Measurements from ENCODE around the gene NYAP1.
A peak's percentile ranks its signal among the peaks of the same experiment; 100 is the strongest.
"Not testable (repeated sequence)": the region's sequence is repeated elsewhere in the genome, so short reads cannot be mapped to it uniquely, and the experiment has no call there.

NYAP1 gene

GRCh38 chr7:100506356-100506923 is 22.7 kb downstream of the NYAP1 start:
- no peak for FAIRE-seq

GRCh38 chr7:100509231-100509630 is 25.5 kb downstream of the NYAP1 start:
- no peak for FAIRE-seq
- DNase-seq (ENCODE audit: insufficient read length, low spot score) = no peak

More at GRCh38 chr7:100506356-100506923, 22.7 kb downstream of the NYAP1 start:
- DNase-seq (ENCODE audit: insufficient read length, low spot score) = no peak

GRCh38 chr7:100510437-100511239 is 26.9 kb downstream of the NYAP1 start:
- DNase-seq (ENCODE audit: insufficient read length, low spot score) (no peak), FAIRE-seq (no peak)

GRCh38 chr7:100513212-100513810 is 29.6 kb downstream of the NYAP1 start:
- FAIRE-seq (no peak), DNase-seq (ENCODE audit: insufficient read length, low spot score) (no peak)

- no peak for FAIRE-seq
- peak; percentile 54 for DNase-seq (ENCODE audit: insufficient read length, low spot score)
Measured at GRCh38 chr7:100515072-100515532, 31.4 kb downstream of the NYAP1 start.

GRCh38 chr7:100516135-100516812 is 32.5 kb downstream of the NYAP1 start:
- FAIRE-seq = no peak
- peak; percentile 41 for DNase-seq (ENCODE audit: insufficient read length, low spot score)

GRCh38 chr7:100517305-100517704 is 33.6 kb downstream of the NYAP1 start:
- FAIRE-seq = no peak
- DNase-seq (ENCODE audit: insufficient read length, low spot score) = no peak

- no peak for FAIRE-seq
Measured at GRCh38 chr7:100519580-100519979, 35.9 kb downstream of the NYAP1 start.

GRCh38 chr7:100520138-100520537 is 36.4 kb downstream of the NYAP1 start:
- DNase-seq (ENCODE audit: insufficient read length, low spot score) (no peak), FAIRE-seq (no peak)

More at GRCh38 chr7:100519580-100519979, 35.9 kb downstream of the NYAP1 start:
- DNase-seq (ENCODE audit: insufficient read length, low spot score) = no peak

- DNase-seq (ENCODE audit: insufficient read length, low spot score) (no peak), FAIRE-seq (no peak)
Measured at GRCh38 chr7:100521076-100521475, 37.3 kb downstream of the NYAP1 start.

GRCh38 chr7:100521909-100522593 is 38.3 kb downstream of the NYAP1 start:
- not testable (repeated sequence) for DNase-seq (ENCODE audit: insufficient read length, low spot score); FAIRE-seq

- not testable (repeated sequence) for DNase-seq (ENCODE audit: insufficient read length, low spot score)
Measured at GRCh38 chr7:100523192-100523591, 39.5 kb downstream of the NYAP1 start.

GRCh38 chr7:100528108-100528866 is 44.6 kb downstream of the NYAP1 start:
- DNase-seq (ENCODE audit: insufficient read length, low spot score); FAIRE-seq: not testable (repeated sequence)

More at GRCh38 chr7:100523192-100523591, 39.5 kb downstream of the NYAP1 start:
- not testable (repeated sequence) for FAIRE-seq

- DNase-seq (ENCODE audit: insufficient read length, low spot score) (no peak), FAIRE-seq (no peak)
Measured at GRCh38 chr7:100532165-100533022, 48.7 kb downstream of the NYAP1 start.

GRCh38 chr7:100535982-100536381 is 52.3 kb downstream of the NYAP1 start:
- not testable (repeated sequence) for DNase-seq (ENCODE audit: insufficient read length, low spot score); FAIRE-seq

- not testable (repeated sequence) for DNase-seq (ENCODE audit: insufficient read length, low spot score); FAIRE-seq
Measured at GRCh38 chr7:100536695-100537094, 53.0 kb downstream of the NYAP1 start.

GRCh38 chr7:100538348-100538653 is 54.6 kb downstream of the NYAP1 start:
- FAIRE-seq (no peak), DNase-seq (ENCODE audit: insufficient read length, low spot score) (no peak)

GRCh38 chr7:100538654-100539435 is 55.1 kb downstream of the NYAP1 start, which contains the start of gene AGFG2:
Gene AGFG2 (plus strand): TSS chr7:100539203. CDS start chr7:100539347, 144 bp downstream.
- peak; percentile 94 for DNase-seq (ENCODE audit: insufficient read length, low spot score)
- peak; percentile 82 for FAIRE-seq

Data from HTR-8/SVneo (cell line).